CD8-positive, alpha-beta memory T cell (primary cell): Measurements from ENCODE around the gene SHC2. TPM values are rescaled to one million over a fixed set of nuclear protein-coding genes. Genes with fewer than 3 reads are reported as not detected.

ENCODE experiments used
- CTCF ChIA-PET: fragments of 350-600 bp; sonication (Branson Sonifier 250); formaldehyde crosslinking; loops from one replicate; lab custom pipeline; 2021; ENCODE audit warnings: antibody characterized with exemption; lab: Charles Lee
- POLR2A ChIA-PET: fragments of 350-600 bp; sonication (Branson Sonifier 250); formaldehyde crosslinking; loops from one replicate; lab custom pipeline; 2021; ENCODE audit warnings: antibody characterized with exemption; lab: Charles Lee
- DNase-seq, 5 donors: peaks; one replicate each; pipeline versions ENCODE4 v3.0.0 to v3.0.0-alpha.2; 2020 to 2022; ENCODE audit warnings: mixed read lengths in 1 of 5
- H3K27ac ChIP-seq: one replicate; pipeline ENCODE4 v1.7.0; 2013; ENCODE audit warnings: low read depth, mild to moderate bottlenecking, low read length, moderate library complexity
- H3K27me3 ChIP-seq: 2 replicates; pipeline ENCODE4 v1.7.0; 2013; ENCODE audit warnings: low read length, mild to moderate bottlenecking; ENCODE audit not compliant: insufficient read depth, poor library complexity, severe bottlenecking
- H3K36me3 ChIP-seq: 2 replicates; pipeline ENCODE4 v1.7.0; 2013; ENCODE audit warnings: mild to moderate bottlenecking, low read length, moderate library complexity; ENCODE audit not compliant: insufficient read depth
- H3K4me1 ChIP-seq: 2 replicates; pipeline ENCODE4 v1.7.0; 2013; ENCODE audit warnings: mild to moderate bottlenecking, low read length, moderate library complexity; ENCODE audit not compliant: insufficient read depth
- H3K4me3 ChIP-seq: 2 replicates; pipeline ENCODE4 v1.7.0; 2013; ENCODE audit warnings: mild to moderate bottlenecking, low read length
- H3K9me3 ChIP-seq: 2 replicates; pipeline ENCODE4 v1.7.0; 2013; ENCODE audit warnings: mild to moderate bottlenecking, low read length
- H3K27ac Mint-ChIP-seq, 8 donors: one replicate each; pipeline ENCODE4 v1.8.0; 2020 to 2021; ENCODE audit warnings: mixed read lengths in 8 of 8, mild to moderate bottlenecking in 6 of 8, inconsistent platforms in 3 of 8, moderate library complexity in 3 of 8
- H3K27me3 Mint-ChIP-seq, 2 donors: one replicate each; pipeline ENCODE4 v1.8.0; 2020 to 2021; ENCODE audit warnings: mixed read lengths in 2 of 2, mild to moderate bottlenecking in 1 of 2, moderate library complexity in 1 of 2
- H3K36me3 Mint-ChIP-seq, 3 donors: one replicate each; pipeline ENCODE4 v1.8.0; 2020 to 2021; ENCODE audit warnings: mixed read lengths in 3 of 3, inconsistent platforms in 1 of 3, mild to moderate bottlenecking in 1 of 3
- H3K4me1 Mint-ChIP-seq, 3 donors: one replicate each; pipeline ENCODE4 v1.8.0; 2020 to 2021; ENCODE audit warnings: mixed read lengths in 3 of 3, inconsistent platforms in 1 of 3, mild to moderate bottlenecking in 1 of 3
- H3K4me3 Mint-ChIP-seq, 7 donors: one replicate each; pipeline ENCODE4 v1.8.0; 2020 to 2021; ENCODE audit warnings: mixed read lengths in 7 of 7, mild to moderate bottlenecking in 6 of 7, moderate library complexity in 4 of 7, inconsistent platforms in 2 of 7
- H3K9me3 Mint-ChIP-seq, 5 donors: one replicate each; pipeline ENCODE4 v1.8.0; 2020 to 2022; ENCODE audit warnings: mixed read lengths in 5 of 5, mild to moderate bottlenecking in 3 of 5, moderate library complexity in 2 of 5, inconsistent platforms in 1 of 5
- polyA plus RNA-seq: library from polyadenylated mRNA; unstranded; fragments of 300-500 nt; fragmentation: Illumina TruSeq; gene quantifications from one replicate; pipeline ENCODE4 v1.2.3, GENCODE V29; 2021
- total RNA-seq, 2 experiments: library from RNA; stranded (reverse); gene quantifications; one replicate each; pipeline ENCODE4 v1.2.3, GENCODE V29; 2021

The SHC2 gene
- total and polyA plus RNA-seq, 3 experiments from 2014 or later = 0.11 to 0.13 TPM; not detected in 1

GRCh38 chr19:459724-460511 lies 915 bp downstream of the SHC2 start:
- H3K36me3 Mint-ChIP-seq = no peaks in the 10 kb centered on the region
- CTCF ChIA-PET = no interaction called here
- peak overlapping the region in 6 of 8 donors; percentile 37 to 84 (median 70) for H3K27ac Mint-ChIP-seq
- no peak overlapping the region for H3K4me3 ChIP-seq
- H3K4me1 ChIP-seq = no peaks in the 10 kb centered on the region
- H3K9me3 Mint-ChIP-seq = peaks cover 0 to 4% (median 0%) of the 10 kb centered on the region in 5 donors
- peak overlapping the region; percentile 38 for H3K27ac ChIP-seq
- H3K4me3 Mint-ChIP-seq = peak overlapping the region; percentile 70 to 88 (median 78)
- peaks cover 8 to 18% (median 14%) of the 10 kb centered on the region in 3 donors for H3K4me1 Mint-ChIP-seq
- POLR2A ChIA-PET = no interaction called here
- DNase-seq = peak in 2 of 5 donors; percentile 3 to 23
- peaks cover 12% of the 10 kb centered on the region for H3K27me3 ChIP-seq
- H3K9me3 ChIP-seq = no peaks in the 10 kb centered on the region
- no peaks in the 10 kb centered on the region for H3K36me3 ChIP-seq
- H3K27me3 Mint-ChIP-seq = peaks cover 11 to 28% of the 10 kb centered on the region in 2 donors

- peaks cover 0 to 4% (median 0%) of the 10 kb centered on the region in 5 donors for H3K9me3 Mint-ChIP-seq
These were observed 2.5 kb downstream of the SHC2 start for GRCh38 chr19:458091-459042.

GRCh38 chr19:457636-458035 lies 3.2 kb downstream of the SHC2 start:
- Mint-ChIP-seq H3K9me3 (peaks cover 0 to 2% (median 0%) of the 10 kb centered on the region in 5 donors), H3K36me3 (no peaks in the 10 kb centered on the region)

More at GRCh38 chr19:458091-459042, 2.5 kb downstream of the SHC2 start:
- DNase-seq = no peak
- ChIA-PET CTCF (no interaction called here), POLR2A (no interaction called here)
- H3K4me3 ChIP-seq = no peak overlapping the region
- H3K36me3 ChIP-seq = no peaks in the 10 kb centered on the region
- H3K4me1 ChIP-seq = no peaks in the 10 kb centered on the region
- H3K27me3 ChIP-seq = peaks cover 12% of the 10 kb centered on the region
- Mint-ChIP-seq H3K27ac (no peak overlapping the region), H3K27me3 (peaks cover 8 to 28% of the 10 kb centered on the region in 2 donors), H3K36me3 (no peaks in the 10 kb centered on the region), H3K4me3 (peak overlapping the region in 1 of 7 donors; percentile 47), H3K4me1 (peaks cover 8 to 18% (median 14%) of the 10 kb centered on the region in 3 donors)
- no peak overlapping the region for H3K27ac ChIP-seq
- H3K9me3 ChIP-seq = no peaks in the 10 kb centered on the region

GRCh38 chr19:456547-457110 lies 4.2 kb downstream of the SHC2 start:
- H3K36me3 Mint-ChIP-seq = no peaks in the 10 kb centered on the region
- no peaks in the 10 kb centered on the region for H3K4me1 ChIP-seq
- ChIA-PET CTCF (no interaction called here), POLR2A (no interaction called here)
- no peak for DNase-seq
- no peak overlapping the region for H3K4me3 ChIP-seq
- peaks cover 7 to 18% (median 13%) of the 10 kb centered on the region in 3 donors for H3K4me1 Mint-ChIP-seq
- no peak overlapping the region for H3K27ac Mint-ChIP-seq
- H3K27ac ChIP-seq = no peak overlapping the region
- no peak overlapping the region for H3K4me3 Mint-ChIP-seq
- no peaks in the 10 kb centered on the region for H3K36me3 ChIP-seq
- H3K27me3 ChIP-seq = peaks cover 5% of the 10 kb centered on the region
- H3K9me3 Mint-ChIP-seq = peaks cover 0 to 2% (median 0%) of the 10 kb centered on the region in 5 donors
- H3K27me3 Mint-ChIP-seq = peaks cover 7 to 17% of the 10 kb centered on the region in 2 donors
- no peaks in the 10 kb centered on the region for H3K9me3 ChIP-seq

More at GRCh38 chr19:457636-458035, 3.2 kb downstream of the SHC2 start:
- ChIA-PET POLR2A (no interaction called here), CTCF (no interaction called here)
- Histone ChIP-seq H3K27me3 (peaks cover 11% of the 10 kb centered on the region), H3K4me1 (no peaks in the 10 kb centered on the region), H3K4me3 (no peak overlapping the region), H3K27ac (no peak overlapping the region), H3K36me3 (no peaks in the 10 kb centered on the region), H3K9me3 (no peaks in the 10 kb centered on the region)
- Mint-ChIP-seq H3K27ac (peak overlapping the region in 1 of 8 donors; percentile 56), H3K4me3 (no peak overlapping the region), H3K4me1 (peaks cover 8 to 18% (median 14%) of the 10 kb centered on the region in 3 donors), H3K27me3 (peaks cover 7 to 26% of the 10 kb centered on the region in 2 donors)
- DNase-seq = no peak

- ChIA-PET POLR2A (no interaction called here), CTCF (no interaction called here)
- Histone ChIP-seq H3K4me3 (no peak overlapping the region), H3K36me3 (no peaks in the 10 kb centered on the region), H3K4me1 (no peaks in the 10 kb centered on the region), H3K27ac (no peak overlapping the region), H3K27me3 (peaks cover 5% of the 10 kb centered on the region), H3K9me3 (no peaks in the 10 kb centered on the region)
- no peak overlapping the region for H3K27ac Mint-ChIP-seq
- peaks cover 7 to 15% of the 10 kb centered on the region in 2 donors for H3K27me3 Mint-ChIP-seq
- no peaks in the 10 kb centered on the region for H3K36me3 Mint-ChIP-seq
- H3K4me1 Mint-ChIP-seq = peaks cover 6 to 18% (median 10%) of the 10 kb centered on the region in 3 donors
- DNase-seq = no peak
- H3K9me3 Mint-ChIP-seq = peaks cover 0 to 2% (median 0%) of the 10 kb centered on the region in 5 donors
- no peak overlapping the region for H3K4me3 Mint-ChIP-seq
These were observed 4.8 kb downstream of the SHC2 start for GRCh38 chr19:455851-456546.

GRCh38 chr19:455031-455705 lies 5.7 kb downstream of the SHC2 start:
- Histone ChIP-seq H3K27me3 (peaks cover 5% of the 10 kb centered on the region), H3K9me3 (no peaks in the 10 kb centered on the region), H3K4me1 (no peaks in the 10 kb centered on the region), H3K36me3 (no peaks in the 10 kb centered on the region), H3K4me3 (no peak overlapping the region), H3K27ac (no peak overlapping the region)
- Mint-ChIP-seq H3K27ac (peak overlapping the region in 1 of 8 donors; percentile 14), H3K4me3 (no peak overlapping the region), H3K4me1 (peaks cover 6 to 18% (median 10%) of the 10 kb centered on the region in 3 donors), H3K36me3 (no peaks in the 10 kb centered on the region), H3K27me3 (peaks cover 7 to 15% of the 10 kb centered on the region in 2 donors), H3K9me3 (peaks cover 0 to 2% (median 0%) of the 10 kb centered on the region in 5 donors)
- DNase-seq = no peak
- CTCF ChIA-PET = no interaction called here
- POLR2A ChIA-PET = no interaction called here

- Histone ChIP-seq H3K4me3 (no peak overlapping the region), H3K9me3 (no peaks in the 10 kb centered on the region), H3K36me3 (no peaks in the 10 kb centered on the region), H3K27me3 (no peaks in the 10 kb centered on the region), H3K27ac (no peak overlapping the region), H3K4me1 (no peaks in the 10 kb centered on the region)
- peaks cover 1 to 10% of the 10 kb centered on the region in 2 donors for H3K27me3 Mint-ChIP-seq
- DNase-seq = no peak
- peaks cover 1 to 12% (median 5%) of the 10 kb centered on the region in 3 donors for H3K4me1 Mint-ChIP-seq
- CTCF ChIA-PET = no interaction called here
- H3K27ac Mint-ChIP-seq = no peak overlapping the region
- POLR2A ChIA-PET = no interaction called here
- no peak overlapping the region for H3K4me3 Mint-ChIP-seq
- peaks cover 0 to 2% (median 0%) of the 10 kb centered on the region in 5 donors for H3K9me3 Mint-ChIP-seq
- no peaks in the 10 kb centered on the region for H3K36me3 Mint-ChIP-seq
These were observed 7.2 kb downstream of the SHC2 start for GRCh38 chr19:453606-454005.
